ENCODE data around the gene GFM2.
"Not testable (repeated sequence)": the region's sequence is repeated elsewhere in the genome, so short reads cannot be mapped to it uniquely, and the experiment has no call there.

DNA sequence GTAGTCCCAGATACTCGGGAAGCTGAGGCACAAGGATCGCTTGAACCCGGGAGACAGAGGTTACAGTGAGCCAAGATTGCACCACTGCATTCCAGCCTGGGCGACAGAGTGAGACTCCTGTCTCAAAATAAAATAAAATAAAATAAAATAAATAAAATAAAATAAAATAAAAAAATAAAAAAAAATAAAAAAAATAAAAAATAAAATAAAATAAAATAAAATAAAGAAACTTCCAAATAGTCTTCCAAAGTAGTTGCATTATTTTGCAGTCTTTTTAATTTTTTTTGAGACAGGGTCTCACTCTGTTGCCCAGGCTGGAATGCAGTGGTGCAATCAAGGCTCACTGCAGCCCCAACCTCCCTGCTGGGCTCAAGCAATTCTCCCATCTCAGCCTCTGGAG, 18.2 kb downstream of the GFM2 start:
- TF ChIP-seq, protein P1, sequence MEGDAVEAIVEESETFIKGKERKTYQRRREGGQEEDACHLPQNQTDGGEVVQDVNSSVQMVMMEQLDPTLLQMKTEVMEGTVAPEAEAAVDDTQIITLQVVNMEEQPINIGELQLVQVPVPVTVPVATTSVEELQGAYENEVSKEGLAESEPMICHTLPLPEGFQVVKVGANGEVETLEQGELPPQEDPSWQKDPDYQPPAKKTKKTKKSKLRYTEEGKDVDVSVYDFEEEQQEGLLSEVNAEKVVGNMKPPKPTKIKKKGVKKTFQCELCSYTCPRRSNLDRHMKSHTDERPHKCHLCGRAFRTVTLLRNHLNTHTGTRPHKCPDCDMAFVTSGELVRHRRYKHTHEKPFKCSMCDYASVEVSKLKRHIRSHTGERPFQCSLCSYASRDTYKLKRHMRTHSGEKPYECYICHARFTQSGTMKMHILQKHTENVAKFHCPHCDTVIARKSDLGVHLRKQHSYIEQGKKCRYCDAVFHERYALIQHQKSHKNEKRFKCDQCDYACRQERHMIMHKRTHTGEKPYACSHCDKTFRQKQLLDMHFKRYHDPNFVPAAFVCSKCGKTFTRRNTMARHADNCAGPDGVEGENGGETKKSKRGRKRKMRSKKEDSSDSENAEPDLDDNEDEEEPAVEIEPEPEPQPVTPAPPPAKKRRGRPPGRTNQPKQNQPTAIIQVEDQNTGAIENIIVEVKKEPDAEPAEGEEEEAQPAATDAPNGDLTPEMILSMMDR (conservative IDR thresholded peaks at IDR 0.05 in 1 of 2, IDR thresholded peaks at IDR 0.05 in 1 of 2; ENCODE audit: low read depth in 1 of 2, low read length in 2 of 2) = not testable (repeated sequence)
- not testable (repeated sequence) for TF ChIP-seq EZH2 (IDR thresholded peaks at IDR 0.05; ENCODE audit: low read length, missing control alignments)
